Measurements from ENCODE around the gene LRRC37A.
"Not testable (repeated sequence)": the region's sequence is repeated elsewhere in the genome, so short reads cannot be mapped to it uniquely, and the experiment has no call there.

LRRC37A gene

DNA sequence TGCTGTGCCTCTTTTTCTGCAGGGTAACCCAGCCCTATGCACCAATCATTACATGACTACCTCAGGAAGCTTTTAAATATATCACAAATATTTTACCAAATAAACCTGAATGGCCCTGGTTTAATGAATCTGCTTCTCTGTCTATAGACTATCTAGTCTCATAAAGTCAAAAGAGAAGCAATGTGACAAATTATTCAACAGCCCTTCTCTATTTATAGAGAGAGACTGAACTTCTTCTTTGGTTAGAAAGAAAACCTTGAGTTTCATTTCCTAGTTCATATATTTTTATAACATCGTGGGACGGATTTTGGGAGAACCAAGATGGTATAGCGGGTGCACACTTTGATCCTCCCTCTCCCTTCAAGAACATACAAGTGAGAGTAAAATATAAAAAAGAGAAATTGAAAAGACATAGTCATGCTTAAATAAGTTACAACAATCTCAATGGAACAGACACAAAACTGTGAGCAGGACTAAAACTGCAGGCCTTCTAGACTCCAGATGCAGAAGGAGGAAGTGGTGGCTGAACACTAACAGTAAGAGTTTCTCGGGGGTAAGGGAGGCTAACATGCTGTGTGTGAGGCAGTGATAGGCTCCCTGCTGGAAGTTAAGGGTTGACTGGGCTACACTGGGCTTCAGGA is 3.9 kb upstream of the LRRC37A start:
- DNase-seq = peak; percentile 56

DNA sequence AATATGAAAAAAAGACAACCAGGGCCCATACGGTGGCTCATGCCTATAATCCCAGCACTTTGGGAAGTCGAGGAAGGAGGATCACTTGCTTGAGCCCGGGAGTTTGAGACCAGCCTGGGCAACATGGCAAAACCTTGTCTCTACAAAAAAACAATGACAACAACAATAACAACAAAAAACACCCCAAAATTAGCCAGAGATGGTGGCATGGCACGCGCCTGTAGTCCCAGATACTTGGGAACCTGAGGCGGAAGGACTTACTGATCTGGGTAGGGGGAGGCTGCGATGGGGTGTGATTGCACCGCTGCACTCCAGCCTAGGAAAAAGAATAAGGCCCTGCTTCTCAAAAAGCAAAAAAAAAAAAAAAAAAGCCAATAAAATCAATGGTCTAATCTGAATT is 3.3 kb upstream of the LRRC37A start:
- DNase-seq = not testable (repeated sequence)

DNA sequence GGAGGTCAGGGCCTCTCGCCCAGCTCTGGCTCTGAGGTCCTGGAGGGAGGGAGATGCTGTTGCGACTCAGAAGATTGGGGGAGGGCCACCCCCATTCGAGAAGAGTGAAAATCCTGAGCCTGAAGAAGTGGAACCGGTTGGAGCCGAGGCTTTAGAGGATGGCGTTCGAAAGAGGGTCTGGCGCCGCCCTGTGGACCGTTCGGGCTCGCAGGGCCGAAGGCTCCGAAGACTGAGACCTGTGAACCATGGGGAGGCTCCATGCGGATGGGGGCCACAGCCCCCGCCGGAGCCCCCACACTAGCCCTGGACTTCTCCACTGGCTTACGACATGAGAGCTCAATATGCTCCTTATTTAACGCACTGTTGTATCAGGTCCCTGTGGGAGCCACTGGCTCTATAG is 46.3 kb downstream of the LRRC37A start:
- DNase-seq = not testable (repeated sequence)

DNA sequence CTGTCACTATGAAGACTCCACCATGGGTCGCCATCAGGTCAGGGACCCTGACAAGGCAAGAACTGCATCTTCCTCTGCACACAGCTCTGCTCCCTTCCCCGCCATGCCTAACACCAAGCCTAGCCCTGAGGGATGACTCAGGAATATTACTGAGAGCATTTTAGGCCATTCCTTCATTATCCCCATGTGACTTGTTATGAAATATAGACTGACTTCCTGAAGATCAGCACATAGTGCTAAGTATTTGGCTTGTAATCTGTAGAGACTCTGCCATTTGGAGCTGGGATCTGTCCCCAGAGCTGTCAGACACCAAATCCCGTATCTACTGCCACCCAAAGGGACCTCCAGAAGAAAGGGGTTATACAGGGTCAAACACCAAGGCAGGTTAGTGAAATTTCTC is 47.2 kb downstream of the LRRC37A start:
- DNase-seq = not testable (repeated sequence)

DNA sequence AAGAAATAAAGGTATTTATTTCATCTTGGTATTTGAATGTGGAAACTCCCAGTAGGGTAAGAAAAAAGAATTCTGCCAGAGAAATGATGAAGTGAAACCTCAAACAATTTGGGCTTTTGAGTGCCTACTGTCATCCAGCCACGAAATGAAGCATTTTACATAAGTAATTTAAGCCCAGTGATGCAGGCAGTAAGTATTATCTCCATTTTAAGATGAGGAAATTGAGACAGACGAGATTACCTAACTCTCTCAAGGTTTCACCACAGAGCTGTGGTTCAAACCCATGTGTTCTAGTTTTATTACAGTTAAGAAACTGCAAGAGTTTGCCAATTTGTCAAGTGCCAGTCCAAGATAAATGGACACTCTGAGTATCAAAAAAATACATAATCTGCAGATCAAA is 53.4 kb downstream of the LRRC37A start:
- DNase-seq = not testable (repeated sequence)

DNA sequence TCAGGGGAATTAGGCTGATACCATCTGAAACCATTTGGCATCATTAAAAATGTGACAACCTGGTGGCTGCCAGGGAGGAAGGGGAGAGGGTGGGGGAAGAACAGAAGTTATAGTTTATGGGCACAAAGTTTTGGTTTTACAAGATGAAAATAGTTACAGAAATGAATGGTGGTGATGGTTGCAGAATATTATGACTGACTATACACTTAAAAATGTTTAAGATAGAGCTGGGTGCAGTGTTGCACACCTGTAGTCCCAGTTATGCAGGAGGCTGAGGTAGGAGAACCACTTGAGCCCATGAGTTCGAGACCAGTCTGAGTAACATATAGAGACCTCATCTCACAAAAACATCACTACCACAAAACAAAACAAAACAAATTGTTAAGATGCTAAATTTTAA is 54.1 kb downstream of the LRRC37A start:
- not testable (repeated sequence) for DNase-seq

DNA sequence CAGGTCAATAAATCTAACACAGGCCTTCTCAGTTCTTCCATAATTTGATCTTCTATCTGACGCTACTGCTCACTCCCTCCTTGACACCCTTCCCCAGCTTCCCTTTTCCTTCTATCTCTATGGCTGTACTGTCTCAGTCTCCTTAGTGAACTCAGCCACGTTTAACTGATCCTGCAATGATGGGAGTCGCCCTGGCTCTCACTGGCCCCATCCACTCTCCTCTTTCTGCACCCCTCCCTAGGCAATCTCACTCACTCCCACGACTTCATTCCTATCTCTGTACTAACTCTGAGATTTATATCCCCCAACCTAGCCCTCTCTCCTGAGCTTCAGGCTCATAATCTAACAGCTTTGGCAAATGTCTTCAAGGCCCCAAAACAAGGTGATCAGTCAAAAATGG is 58.9 kb downstream of the LRRC37A start:
- DNase-seq = not testable (repeated sequence)

DNA sequence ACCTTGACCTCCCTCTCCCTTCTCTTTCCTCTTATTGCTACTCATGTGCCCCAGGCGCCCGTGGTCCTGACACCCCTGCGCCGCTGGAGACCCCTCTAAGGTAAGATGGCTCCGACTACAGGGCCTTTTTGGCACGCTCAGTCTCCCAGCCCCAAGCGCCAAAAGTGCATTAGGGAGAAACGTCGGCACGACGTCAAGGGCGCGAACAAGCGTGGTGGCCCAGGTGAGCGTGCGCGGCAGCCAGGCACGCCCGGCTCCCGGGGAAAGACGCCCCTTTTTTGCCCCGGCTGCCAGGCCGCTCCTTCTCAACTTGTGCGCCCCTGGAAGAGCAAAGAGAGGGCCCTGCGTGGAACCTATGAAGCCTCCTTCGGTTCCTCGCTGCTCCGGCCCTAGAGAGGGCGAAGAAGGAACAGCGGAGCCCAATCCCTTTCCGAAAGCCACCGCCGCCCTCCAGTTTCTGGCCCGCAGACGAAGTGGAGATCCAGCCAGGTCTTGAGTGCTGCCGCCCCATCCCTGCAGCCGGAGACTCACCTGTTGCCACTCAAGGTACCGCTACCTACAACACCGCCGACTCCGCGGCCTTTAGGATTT is 66.3 kb downstream of the LRRC37A start:
- DNase-seq = not testable (repeated sequence)

DNA sequence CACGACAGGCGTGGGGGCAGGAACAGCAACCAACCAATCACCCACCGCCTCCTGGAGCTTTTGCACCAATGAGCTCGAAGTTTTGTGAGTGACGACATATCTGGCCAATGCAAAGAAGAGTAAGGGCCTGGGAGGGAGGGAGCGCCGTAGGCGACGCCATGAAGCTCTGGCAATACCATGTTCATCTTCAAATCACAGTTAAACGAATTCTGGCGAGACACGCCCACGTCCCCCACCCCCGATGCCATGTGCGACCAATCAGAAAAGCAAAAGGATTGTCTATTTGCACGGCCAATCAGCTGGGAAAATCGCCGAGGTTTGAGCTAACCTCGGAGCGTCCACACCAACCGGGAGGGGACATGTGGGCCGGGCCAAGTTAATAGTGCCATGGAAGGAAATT is 66.8 kb downstream of the LRRC37A start, which contains the start of gene ARL17B:
Gene ARL17B, minus strand, starts transcription at position 12 of the 400 bp plus-strand sequence. CDS start 3,369 bp downstream, outside the sequence.
- DNase-seq = not testable (repeated sequence)

DNA sequence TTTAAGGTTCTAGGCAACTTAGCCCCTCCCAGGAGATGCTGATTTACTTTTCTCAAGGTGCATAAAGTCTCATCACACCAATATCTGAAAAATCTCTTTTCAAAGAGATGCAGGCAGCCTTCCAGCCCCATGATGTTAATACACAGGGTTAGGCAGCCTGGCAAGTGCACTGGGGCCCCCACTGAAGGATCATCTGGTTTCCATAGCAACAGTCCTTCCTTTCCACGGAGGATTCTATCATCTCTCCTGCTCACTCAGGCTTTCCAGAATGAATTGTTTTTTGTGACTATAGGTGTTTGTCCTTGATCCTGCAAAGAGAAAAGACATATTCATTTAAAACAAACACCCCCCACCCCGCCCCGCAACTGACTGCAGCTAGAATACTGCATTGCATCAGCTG is 72.6 kb downstream of the LRRC37A start:
- not testable (repeated sequence) for DNase-seq

DNA sequence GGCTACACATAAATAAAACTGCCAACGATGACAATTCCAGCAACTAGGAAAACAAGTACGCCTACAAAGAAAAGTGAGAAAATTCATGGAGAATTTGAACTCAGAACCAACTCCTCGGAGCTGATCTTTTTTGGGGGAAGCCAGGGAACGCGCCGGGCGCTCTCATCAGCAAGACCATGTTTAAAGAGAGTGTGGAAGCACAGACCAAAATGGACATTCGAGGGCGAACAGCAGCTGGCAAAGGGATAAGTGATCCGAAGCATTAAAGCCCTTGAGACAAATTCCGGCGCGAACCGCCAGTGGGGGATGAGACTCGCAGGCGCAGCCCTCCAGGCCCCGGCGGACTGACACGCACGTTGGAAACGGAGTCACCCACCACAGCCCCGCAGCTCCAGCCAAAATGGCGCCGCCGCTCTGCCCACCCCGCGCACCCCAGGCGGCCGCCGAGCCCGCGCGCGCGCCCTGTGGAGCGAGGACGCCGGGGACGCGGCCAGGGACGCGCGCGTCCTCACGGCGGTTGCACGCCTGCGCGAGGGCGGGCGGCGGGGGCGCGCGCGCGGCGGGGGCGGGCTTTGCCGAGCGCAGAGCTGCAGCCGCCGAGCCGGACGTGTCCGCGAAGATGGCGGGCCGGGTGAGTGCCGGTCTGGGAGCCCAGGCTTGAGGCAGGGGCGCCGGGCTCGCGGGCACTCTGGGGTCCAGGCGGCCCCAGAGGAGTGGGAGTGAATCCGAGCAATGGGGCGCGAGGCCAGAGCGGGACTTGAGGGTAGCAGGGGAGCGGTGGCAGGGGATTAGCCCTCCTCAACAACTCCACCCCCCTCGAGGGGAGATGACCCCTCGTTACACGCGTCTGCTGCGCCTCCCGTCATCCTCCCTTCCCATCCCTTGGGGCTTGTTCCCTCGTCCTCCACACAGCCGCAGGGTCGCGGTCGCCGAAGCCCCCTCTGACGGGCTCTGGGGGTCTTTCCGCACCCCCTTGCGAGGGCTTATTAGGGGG is 77.6 kb downstream of the LRRC37A start:
- DNase-seq = not testable (repeated sequence)

DNA sequence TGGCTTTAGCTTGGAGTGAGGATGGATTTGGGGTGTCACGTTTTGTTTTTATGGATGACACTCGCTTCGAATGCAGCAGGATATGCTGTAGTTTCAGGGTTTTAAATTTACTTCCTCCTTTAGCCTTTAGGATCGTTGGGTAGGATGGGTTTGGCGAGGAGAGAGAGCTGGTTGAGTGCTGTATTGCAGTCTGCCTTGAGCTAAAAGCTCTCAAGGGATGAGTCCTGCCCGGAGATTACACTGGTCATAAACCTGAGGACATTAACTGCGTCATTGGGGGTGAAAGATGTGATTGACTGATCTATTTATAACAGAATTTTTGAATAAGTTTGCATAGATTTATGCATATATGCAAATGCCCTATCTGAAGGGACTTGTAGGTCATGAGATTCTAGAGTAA is 78.5 kb downstream of the LRRC37A start:
- DNase-seq = not testable (repeated sequence)

DNA sequence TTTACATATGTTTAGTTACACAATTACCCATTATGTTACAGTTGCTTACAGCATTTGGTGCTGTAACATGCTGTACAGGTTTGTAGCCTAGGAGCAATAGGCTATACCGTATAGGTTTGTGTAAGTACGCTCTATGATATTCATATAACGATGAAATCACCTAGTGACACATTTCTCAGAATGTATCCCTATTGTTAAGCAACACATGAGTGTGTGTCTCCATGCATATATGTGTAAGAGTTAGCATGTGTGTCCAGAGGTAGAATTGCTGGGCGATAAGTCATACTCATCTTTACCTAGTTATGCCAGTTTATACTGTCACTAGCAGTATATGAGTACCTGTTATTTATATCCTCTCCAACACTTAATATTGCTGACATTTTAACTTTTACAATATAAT is 88.2 kb downstream of the LRRC37A start:
- DNase-seq = not testable (repeated sequence)

DNA sequence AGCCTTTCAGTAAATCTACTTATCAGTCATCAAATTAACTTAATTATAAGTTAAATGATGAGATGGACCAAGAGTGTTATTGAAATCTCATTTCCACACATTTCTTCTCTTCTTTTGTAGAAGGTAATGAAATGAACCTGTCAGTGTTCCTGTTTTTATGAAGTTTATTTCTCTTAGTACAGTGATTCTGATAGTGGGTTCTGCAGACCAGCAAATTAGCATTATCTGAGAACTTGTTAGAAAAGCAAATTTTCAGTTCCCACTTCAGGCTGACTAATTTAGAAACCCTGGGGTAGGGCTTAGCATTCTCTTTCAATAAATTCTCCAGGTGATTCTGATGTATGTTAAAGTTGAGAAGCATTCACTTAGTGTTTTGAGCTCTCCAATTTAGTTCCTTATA is 90.6 kb downstream of the LRRC37A start:
- not testable (repeated sequence) for DNase-seq
